WI38 (cell line): ENCODE data around the gene RUNX1.

Experiments used
- H3K4me3 ChIP-seq: 2 replicates; pipeline ENCODE4 v1.5.1; 2011; ENCODE audit warnings: low read depth, mild to moderate bottlenecking, control low read depth, low read length
- CTCF ChIP-seq: IDR thresholded peaks from 2 replicates; pipeline ENCODE4 v1.5.1; 2012; ENCODE audit warnings: low read depth, mild to moderate bottlenecking, control low read depth, low read length

Gene RUNX1

GRCh38 chr21:35038772-35039319 is 10.3 kb downstream of the RUNX1 start:
- TF ChIP-seq CTCF = no peak
- H3K4me3 ChIP-seq = no peak overlapping the region

GRCh38 chr21:35037384-35037765 is 11.7 kb downstream of the RUNX1 start:
- no peak for TF ChIP-seq CTCF
- no peak overlapping the region for H3K4me3 ChIP-seq

- TF ChIP-seq CTCF = no peak
- no peak overlapping the region for H3K4me3 ChIP-seq
Measured at GRCh38 chr21:35036465-35037383, 12.4 kb downstream of the RUNX1 start.

- no peak for TF ChIP-seq CTCF
- H3K4me3 ChIP-seq = no peak overlapping the region
Measured at GRCh38 chr21:35035581-35035980, 13.5 kb downstream of the RUNX1 start.

- no peak overlapping the region for H3K4me3 ChIP-seq
- TF ChIP-seq CTCF = no peak
Measured at GRCh38 chr21:35035116-35035515, 14.0 kb downstream of the RUNX1 start.

GRCh38 chr21:35034203-35034926 is 14.7 kb downstream of the RUNX1 start:
- no peak overlapping the region for H3K4me3 ChIP-seq
- no peak for TF ChIP-seq CTCF
